Measurements from ENCODE around the gene SLC1A7.

- TF ChIP-seq FOXM1 (IDR thresholded peaks at IDR 0.05; ENCODE audit: borderline replicate concordance) (no peak), NFRKB (IDR thresholded peaks at IDR 0.05) (no peak), ARNT (IDR thresholded peaks at IDR 0.05) (no peak), CTBP1 (IDR thresholded peaks at IDR 0.05; ENCODE audit: borderline replicate concordance) (no peak), BHLHE40 (IDR thresholded peaks at IDR 0.05; ENCODE audit: borderline replicate concordance) (no peak), FOXA1 (IDR thresholded peaks at IDR 0.05) (no peak)
Observed at GRCh38 chr1:53044926-53045325, 97.5 kb downstream of the SLC1A7 start.

All from HEK293T (cell line).